ENCODE results near the gene STAT3. TPM values are rescaled to one million over a fixed set of nuclear protein-coding genes. Genes with fewer than 3 reads are reported as not detected.
"Not testable (repeated sequence)": the region's sequence is repeated elsewhere in the genome, so short reads cannot be mapped to it uniquely, and the experiment has no call there.

STAT3 gene
- total RNA-seq, 2 experiments from 2014 or later = 14.8 to 28.7 TPM

DNA sequence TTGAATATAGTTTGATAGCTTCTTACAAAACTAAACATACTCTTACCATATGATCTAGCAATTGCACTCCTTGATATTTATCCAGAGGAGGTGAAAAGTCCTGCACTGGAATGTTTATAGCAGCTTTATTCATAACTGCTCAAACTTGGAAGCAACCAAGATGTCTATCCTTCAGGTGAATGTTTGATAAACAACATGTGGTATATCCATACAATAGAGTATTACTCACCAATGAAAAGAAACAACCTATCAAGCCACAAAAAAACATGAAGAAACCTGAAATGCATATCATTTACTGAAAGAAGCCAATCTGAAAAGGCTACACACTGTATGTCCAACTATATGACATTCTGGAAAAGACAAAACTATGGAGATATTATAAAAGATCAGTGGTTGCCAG, 16.1 kb downstream of the STAT3 start:
- POLR2A ChIA-PET = interaction anchor here (0.7 kb wide), 1 partner anchor 234 kb away, joined by 7 read pairs; no protein-coding TSS in a partner anchor
- Histone ChIP-seq H3K9me2 (ENCODE audit: insufficient read depth, low read length) (no peaks in the 10 kb centered on the region), H3K9me3 (ENCODE audit: low read length) (peaks cover 4% of the 10 kb centered on the region; the same call in 1 of the 2 replicates), H2AFZ (ENCODE audit: low read length) (no peak overlapping the region), H3K27ac (ENCODE audit: low read depth, low read length, poor library complexity, severe bottlenecking) (no peak overlapping the region), H3K4me3 (ENCODE audit: low read depth, low read length, poor library complexity, severe bottlenecking) (no peak overlapping the region), H3K4me2 (ENCODE audit: low read length) (no peak overlapping the region), H3K4me1 (ENCODE audit: insufficient read depth, low read length, poor library complexity, severe bottlenecking) (no peaks in the 10 kb centered on the region), H3K36me3 (ENCODE audit: insufficient read depth, low read length) (peaks cover 7% of the 10 kb centered on the region; the same call in 1 of the 2 replicates), H3K79me2 (ENCODE audit: insufficient read depth, low read depth, low read length) (no peaks in the 10 kb centered on the region), H4K20me1 (ENCODE audit: insufficient read depth, low read length) (no peaks in the 10 kb centered on the region)
- DNase-seq (ENCODE audit: low spot score) = no peak
- CTCF ChIA-PET (ENCODE audit: unreplicated experiment) = no interaction called here
- intact Hi-C loops (cut with micrococcal nuclease; ENCODE audit: unreplicated experiment) = no loop called here
- TF ChIP-seq, protein P1, sequence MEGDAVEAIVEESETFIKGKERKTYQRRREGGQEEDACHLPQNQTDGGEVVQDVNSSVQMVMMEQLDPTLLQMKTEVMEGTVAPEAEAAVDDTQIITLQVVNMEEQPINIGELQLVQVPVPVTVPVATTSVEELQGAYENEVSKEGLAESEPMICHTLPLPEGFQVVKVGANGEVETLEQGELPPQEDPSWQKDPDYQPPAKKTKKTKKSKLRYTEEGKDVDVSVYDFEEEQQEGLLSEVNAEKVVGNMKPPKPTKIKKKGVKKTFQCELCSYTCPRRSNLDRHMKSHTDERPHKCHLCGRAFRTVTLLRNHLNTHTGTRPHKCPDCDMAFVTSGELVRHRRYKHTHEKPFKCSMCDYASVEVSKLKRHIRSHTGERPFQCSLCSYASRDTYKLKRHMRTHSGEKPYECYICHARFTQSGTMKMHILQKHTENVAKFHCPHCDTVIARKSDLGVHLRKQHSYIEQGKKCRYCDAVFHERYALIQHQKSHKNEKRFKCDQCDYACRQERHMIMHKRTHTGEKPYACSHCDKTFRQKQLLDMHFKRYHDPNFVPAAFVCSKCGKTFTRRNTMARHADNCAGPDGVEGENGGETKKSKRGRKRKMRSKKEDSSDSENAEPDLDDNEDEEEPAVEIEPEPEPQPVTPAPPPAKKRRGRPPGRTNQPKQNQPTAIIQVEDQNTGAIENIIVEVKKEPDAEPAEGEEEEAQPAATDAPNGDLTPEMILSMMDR (conservative IDR thresholded peaks at IDR 0.05; ENCODE audit: low read length) = no peak
- TF ChIP-seq EZH2phosphoT487 (IDR thresholded peaks at IDR 0.05; ENCODE audit: borderline replicate concordance, low read depth, low read length) = no peak
- BruUV-seq (replicated peaks) = no TSS peak

DNA sequence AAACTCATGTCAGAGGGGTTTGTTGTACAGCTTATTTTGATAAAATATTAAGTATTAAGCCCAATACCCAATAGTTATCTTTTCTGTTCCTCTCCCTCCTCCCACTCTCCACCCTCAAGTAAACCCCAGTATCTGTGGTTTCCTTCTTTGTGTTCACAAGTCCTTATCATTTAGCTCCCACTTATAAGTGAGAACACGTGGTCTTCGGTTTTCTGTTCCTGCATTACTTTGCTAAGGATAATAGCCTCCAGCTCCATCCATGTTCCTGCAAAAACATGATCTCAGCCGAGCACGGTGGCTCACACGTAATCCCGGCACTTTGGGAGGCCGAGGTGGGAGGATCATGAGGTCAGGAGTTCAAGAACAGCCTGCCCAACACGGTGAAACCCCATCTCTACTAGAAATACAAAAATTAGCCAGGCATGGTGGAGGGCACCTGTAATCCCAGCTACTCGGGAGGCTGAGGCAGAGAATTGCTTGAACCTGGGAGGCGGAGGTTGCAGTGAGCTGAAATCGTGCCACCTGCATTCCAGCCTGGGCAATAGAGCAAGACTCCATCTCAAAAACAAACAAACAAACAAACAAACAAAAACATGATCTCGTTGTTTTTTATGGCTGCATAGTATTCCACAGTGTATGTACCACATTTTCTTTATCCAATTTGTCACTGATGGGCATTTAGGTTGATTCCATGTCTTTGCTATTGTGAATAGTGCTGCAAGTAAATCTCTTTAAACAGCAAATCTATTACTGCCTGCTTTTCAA, 19.3 kb downstream of the STAT3 start:
- POLR2A ChIA-PET = interaction anchor here (0.6 kb wide), 1 partner anchor 322 kb away, joined by 3 read pairs; no protein-coding TSS in a partner anchor
- BruUV-seq (replicated peaks); H3K27ac ChIP-seq (ENCODE audit: low read depth, low read length, poor library complexity, severe bottlenecking); H3K36me3 ChIP-seq (ENCODE audit: insufficient read depth, low read length); DNase-seq (ENCODE audit: low spot score); H3K4me3 ChIP-seq (ENCODE audit: low read depth, low read length, poor library complexity, severe bottlenecking); H4K20me1 ChIP-seq (ENCODE audit: insufficient read depth, low read length); intact Hi-C loops (cut with micrococcal nuclease; ENCODE audit: unreplicated experiment); H3K9me3 ChIP-seq (ENCODE audit: low read length); H3K4me2 ChIP-seq (ENCODE audit: low read length); H3K9me2 ChIP-seq (ENCODE audit: insufficient read depth, low read length); H3K79me2 ChIP-seq (ENCODE audit: insufficient read depth, low read depth, low read length); H2AFZ ChIP-seq (ENCODE audit: low read length); CTCF ChIA-PET (ENCODE audit: unreplicated experiment); H3K4me1 ChIP-seq (ENCODE audit: insufficient read depth, low read length, poor library complexity, severe bottlenecking): not testable (repeated sequence)

DNA sequence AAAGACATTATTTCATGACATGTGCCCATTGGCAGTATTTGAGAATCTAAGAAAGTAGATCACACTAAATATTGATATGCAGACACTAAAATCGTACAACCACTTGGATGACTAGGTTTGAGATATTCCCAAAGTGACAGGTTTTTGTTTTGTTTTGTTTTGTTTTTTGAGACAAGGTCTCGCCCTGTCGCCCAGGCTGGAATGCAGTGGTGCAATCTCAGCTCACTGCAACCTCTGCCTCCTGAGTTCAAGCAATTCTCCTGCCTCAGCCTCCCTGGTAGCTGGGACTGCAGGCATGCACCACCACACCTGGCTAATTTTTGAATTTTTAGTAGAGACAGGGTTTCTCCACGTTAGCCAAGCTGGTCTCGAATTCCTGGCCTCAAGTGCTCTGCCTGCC, 19.9 kb downstream of the STAT3 start:
- DNase-seq (ENCODE audit: low spot score); CTCF ChIA-PET (ENCODE audit: unreplicated experiment); H3K27ac ChIP-seq (ENCODE audit: low read depth, low read length, poor library complexity, severe bottlenecking); POLR2A ChIA-PET; H3K9me2 ChIP-seq (ENCODE audit: insufficient read depth, low read length); H3K4me1 ChIP-seq (ENCODE audit: insufficient read depth, low read length, poor library complexity, severe bottlenecking); BruUV-seq (replicated peaks); intact Hi-C loops (cut with micrococcal nuclease; ENCODE audit: unreplicated experiment); H3K79me2 ChIP-seq (ENCODE audit: insufficient read depth, low read depth, low read length); H2AFZ ChIP-seq (ENCODE audit: low read length); H3K9me3 ChIP-seq (ENCODE audit: low read length); H4K20me1 ChIP-seq (ENCODE audit: insufficient read depth, low read length); H3K36me3 ChIP-seq (ENCODE audit: insufficient read depth, low read length); H3K4me3 ChIP-seq (ENCODE audit: low read depth, low read length, poor library complexity, severe bottlenecking); H3K4me2 ChIP-seq (ENCODE audit: low read length): not testable (repeated sequence)

DNA sequence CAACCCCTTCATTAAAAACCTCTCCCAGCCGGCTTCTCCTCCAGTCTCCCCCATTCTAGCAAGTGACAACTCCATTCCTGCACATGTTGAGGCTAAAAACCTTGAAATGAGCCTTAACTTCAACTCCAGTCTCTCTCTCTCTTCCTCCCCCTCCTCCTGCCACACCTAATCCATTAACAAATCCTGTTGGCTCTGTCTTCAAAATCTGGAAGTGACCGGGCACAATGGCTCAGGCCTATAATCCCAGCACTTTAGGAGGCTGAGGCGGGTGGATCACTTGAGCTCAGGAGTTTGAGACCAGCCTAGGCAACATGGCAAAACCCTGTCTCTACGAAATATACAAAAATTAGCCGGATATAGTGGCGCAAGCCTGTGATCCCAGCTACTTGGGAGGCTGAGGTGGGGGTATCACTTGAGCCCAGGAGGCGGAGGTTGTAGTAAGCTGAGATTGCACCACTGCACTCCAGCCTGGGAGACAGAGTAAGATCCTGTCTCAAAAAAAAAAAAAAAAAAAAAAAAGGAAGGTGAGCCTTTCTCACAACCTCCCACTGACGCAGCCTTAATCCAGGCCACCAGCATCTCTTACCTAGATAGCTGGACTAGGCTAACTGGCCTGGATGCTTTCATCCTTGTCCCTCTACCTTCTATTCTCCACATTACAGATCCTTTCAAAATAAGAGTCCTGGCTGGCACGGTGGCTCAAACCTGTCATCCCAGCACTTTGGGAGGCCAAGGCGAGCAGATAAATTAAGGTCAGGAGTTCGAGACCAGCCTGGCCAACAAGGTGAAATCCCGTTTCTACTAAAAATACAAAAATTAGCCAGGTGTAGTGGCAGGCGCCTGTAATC, 21.8 kb downstream of the STAT3 start:
- H2AFZ ChIP-seq (ENCODE audit: low read length); H3K27ac ChIP-seq (ENCODE audit: low read depth, low read length, poor library complexity, severe bottlenecking); H3K36me3 ChIP-seq (ENCODE audit: insufficient read depth, low read length); H3K9me2 ChIP-seq (ENCODE audit: insufficient read depth, low read length); H3K4me3 ChIP-seq (ENCODE audit: low read depth, low read length, poor library complexity, severe bottlenecking); H3K4me2 ChIP-seq (ENCODE audit: low read length); DNase-seq (ENCODE audit: low spot score); BruUV-seq (replicated peaks); H3K79me2 ChIP-seq (ENCODE audit: insufficient read depth, low read depth, low read length); H4K20me1 ChIP-seq (ENCODE audit: insufficient read depth, low read length); H3K9me3 ChIP-seq (ENCODE audit: low read length); CTCF ChIA-PET (ENCODE audit: unreplicated experiment); intact Hi-C loops (cut with micrococcal nuclease; ENCODE audit: unreplicated experiment); H3K4me1 ChIP-seq (ENCODE audit: insufficient read depth, low read length, poor library complexity, severe bottlenecking): not testable (repeated sequence)
- POLR2A ChIA-PET = interaction anchor here (0.6 to 1.2 kb wide), 2 partner anchors 22 to 316 kb away, joined by 3 to 6 read pairs; partner anchors contain the start of gene STAT3
